HG02938 (cell line): ENCODE data around the gene GNA14.
A peak's percentile ranks its signal among the peaks of the same experiment; 100 is the strongest.
"Not testable (repeated sequence)": the region's sequence is repeated elsewhere in the genome, so short reads cannot be mapped to it uniquely, and the experiment has no call there.

ENCODE experiments used
- ATAC-seq: cut with Tn5 transposase; IDR thresholded peaks from one replicate; pipeline ENCODE4 v1.9.1; 2021; ENCODE audit warnings: mild to moderate bottlenecking, moderate library complexity; ENCODE audit not compliant: unreplicated experiment

Gene GNA14

DNA sequence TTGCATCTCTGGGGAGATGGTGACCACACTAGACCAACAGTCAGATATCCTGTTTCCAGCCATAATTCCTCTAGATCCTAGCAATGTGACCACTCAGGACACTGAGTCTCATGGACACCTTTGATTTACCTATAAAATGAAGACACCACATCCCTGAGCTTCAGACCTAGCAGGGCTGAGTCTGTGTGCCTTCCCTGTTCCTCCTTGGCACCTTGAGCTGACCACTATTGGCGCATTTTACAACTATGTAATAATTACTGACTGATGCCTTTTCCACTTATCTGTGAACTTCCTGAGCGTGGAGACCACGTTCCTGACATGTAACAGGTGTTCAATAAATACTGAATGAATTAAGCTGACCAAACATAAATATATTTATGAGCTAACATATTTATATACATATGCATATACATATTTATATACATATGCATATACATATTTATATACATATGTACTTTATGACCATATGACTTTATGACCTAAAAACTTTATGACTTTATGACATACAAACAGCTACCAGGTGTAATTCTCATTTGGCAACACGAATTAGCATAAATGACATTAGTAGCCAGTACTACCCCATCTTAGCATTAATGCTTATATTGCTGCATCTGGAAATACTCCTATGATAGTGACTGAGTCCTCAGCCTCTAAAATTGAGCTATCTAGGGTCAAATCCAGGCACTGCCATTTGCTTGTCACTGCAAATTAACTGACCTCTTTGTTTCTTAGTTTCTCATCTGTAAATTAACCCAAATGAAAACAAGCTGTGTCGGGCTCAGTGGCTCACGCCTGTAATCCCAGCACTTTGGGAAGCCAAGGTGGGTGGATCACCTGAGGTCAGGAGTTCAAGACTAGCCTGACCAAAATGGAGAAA, 150.6 kb downstream of the GNA14 start:
- ATAC-seq, result no peak

DNA sequence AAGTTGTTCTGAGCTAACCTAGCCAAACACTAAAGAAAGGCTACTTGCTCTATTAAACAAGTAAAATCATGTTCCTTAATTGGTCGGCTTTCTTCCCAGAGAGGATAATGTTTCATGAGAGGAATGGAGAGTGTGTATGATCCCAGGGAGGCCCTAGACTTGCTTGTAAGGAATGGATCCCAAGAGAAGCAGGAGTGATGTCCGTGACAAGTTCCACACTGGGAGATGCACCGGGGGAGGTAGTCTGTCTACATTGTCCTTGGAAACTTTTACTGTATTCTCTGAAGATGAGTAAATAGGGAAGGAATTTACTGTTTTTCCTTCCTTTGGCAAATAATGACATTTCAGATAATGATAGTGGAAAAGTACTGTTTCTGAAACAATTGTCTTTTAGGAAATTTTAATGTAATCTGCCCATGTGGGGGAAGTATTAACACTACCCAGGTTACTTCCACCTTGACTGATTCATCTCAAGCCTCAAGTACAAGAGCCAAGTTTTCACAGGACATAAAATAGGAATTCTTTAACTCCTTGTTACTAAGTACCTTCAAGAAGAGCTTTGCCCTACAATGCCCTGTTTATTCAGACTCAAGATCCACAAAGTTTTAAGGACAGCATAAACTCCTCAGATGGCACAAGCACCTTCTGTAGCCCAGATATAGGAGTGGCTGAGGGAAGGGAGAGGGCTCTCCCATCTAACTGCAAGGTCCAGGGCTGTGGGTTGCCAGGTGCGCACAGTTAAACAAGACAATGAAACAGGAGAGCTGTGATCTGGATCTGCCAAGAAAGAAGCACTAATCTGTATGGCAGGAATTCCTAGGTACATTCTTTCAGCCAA, 152.1 kb downstream of the GNA14 start:
- ATAC-seq, result no peak

DNA sequence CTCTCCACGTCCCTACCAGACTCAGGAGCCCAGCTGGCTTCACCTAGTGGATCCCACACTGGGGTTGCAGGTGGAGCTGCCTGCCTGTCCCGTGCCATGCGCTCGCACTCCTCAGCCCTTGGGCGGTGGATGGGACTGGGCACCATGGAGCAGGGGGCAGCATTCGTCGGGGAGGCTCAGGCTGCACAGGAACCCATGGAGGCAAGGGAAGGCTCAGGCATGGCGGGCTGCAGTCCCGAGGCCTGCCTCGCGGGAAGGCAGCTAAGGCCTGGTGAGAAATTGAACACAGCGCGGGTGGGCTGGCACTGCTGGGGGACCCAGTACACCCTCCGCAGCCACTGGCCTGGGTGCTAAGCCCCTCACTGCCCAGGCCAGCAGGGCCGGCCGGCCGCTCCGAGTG, 157.8 kb downstream of the GNA14 start:
- not testable (repeated sequence) for ATAC-seq

DNA sequence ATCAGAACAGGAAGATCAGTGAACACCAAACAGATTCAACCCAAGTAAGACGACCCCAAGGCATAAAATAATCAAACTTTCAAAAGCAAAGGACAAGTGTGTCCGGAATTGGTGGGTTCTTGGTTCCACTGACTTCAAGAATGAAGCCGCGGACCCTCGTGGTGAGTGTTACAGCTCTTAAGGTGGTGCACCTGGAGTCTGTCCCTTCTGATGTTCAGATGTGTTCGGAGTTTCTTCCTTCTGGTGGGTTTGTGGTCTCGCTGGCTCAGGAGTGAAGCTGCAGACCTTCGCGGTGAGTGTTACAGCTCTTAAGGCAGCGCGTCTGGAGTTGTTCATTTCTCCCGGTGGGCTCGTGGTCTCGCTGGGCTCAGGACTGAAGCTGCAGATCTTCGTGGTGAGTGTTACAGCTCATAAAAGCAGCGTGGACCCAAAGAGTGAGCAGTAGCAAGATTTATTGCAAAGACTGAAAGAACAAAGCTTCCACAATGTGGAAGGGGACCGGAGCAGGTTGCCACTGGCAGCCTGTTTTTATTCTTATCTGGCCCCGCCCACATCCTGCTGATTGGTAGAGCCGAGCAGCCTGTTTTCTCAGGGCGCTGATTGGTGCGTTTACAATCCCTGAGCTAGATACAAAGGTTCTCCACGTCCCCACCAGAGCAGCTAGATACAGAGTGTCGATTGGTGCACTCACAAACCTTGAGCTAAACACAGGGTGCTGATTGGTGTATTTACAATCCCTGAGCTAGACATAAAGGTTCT, 158.5 kb downstream of the GNA14 start:
- not testable (repeated sequence) for ATAC-seq

DNA sequence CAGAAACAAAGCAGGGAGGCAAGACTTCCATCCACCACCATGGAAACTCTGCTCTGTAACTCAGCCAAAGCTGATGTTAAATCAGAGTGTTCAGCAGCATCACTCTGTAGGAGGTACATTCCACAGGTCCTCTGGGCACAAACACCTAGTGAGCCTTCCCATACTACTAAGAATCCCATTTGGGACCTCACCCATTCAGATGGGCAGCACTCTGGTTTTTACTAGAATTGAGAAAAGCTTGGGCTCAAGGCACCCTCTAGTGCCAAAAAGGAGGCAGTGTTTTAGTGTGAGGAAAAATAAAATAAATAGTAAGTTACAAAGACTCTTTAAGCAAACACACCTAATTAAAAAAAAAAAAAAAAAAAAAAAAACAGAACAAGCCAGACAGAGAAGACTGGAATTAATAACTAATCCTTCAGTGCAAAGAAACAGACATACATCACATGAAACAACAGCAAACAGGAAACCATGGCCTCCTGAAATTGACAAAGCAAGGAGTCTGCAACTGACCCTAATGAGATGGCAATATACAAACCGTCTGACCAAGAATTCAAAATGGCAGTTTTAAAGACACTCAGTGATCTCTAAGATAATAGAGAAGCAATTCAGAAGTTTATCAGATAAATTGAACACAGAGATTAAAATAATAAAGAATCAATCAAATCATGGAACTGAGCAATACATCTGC, 159.5 kb downstream of the GNA14 start:
- peak; percentile 59 for ATAC-seq

DNA sequence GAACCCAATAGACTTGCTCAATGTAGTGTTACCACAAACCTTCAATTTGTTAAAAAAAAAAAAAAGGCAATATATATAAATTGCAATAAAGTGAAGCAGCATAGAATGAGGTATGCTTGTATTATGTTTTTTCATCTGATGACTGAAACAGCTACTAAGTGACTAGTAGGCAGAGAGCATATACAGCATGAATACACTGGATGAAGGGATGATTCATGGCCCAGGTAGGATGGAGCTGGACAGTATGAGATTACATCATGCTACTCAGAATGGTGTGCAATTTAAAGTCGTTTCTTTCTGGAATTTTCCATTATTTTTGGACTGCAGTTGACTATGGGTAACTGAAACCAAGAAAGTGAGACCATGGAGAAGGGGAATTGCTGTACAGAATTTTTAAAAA, 161.2 kb downstream of the GNA14 start:
- no peak for ATAC-seq

DNA sequence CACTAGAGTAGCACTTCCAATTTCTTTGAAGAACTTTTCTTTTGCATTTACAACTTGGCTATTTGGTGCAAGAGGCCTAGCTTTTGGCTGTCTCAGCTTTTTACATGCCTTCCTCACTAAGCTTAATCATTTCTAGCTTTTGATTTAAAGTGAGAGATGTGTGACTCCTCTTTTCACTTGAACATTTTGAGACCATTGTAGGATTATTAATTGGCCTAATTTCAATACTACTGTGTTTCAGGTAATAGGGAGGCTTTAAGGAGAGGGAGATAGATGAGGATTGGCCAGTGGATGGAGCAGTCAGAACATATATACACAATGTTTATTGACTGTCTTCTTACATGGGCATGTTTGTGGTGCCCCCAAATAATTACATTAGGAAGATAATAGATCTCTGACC, 161.7 kb downstream of the GNA14 start:
- ATAC-seq, result no peak

DNA sequence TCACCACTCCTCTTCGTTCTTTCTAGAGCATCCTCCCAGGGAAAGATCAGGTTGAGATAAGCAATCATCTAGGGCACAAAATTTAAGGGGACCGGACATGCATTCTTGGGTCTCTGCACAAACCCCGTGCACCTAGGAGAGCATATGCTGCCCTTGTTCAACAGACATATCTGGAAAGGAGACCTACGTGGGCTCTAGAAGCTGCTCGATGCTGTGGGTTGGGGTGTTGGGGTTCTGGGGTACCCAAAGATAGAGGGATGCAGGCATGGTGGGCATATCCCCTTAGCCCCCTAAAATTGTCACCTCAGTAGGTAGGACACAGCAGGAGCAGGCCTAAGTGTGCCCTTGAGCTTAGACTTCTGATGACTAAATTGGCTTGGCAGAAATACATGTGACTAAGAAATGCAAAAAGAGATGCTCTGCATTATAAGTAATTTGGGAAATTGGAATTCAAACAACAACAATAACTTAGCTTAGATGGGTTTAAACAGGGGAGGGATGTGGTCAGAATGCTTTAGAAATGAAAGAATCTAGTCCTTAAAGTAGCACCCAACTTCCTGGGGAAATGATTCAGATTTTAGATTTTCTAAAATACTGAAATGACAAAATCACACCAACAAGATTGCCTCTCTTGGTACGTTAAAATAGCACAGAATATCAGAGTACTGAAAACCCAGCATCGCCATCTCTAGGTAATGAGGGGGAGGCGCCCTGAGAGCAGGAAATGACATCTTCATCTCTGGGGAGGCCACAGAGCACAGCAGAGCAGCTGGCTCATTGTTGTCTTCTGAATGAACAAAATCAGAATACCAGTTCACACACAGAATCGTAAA, 172.3 kb downstream of the GNA14 start:
- peak; percentile 99 for ATAC-seq

DNA sequence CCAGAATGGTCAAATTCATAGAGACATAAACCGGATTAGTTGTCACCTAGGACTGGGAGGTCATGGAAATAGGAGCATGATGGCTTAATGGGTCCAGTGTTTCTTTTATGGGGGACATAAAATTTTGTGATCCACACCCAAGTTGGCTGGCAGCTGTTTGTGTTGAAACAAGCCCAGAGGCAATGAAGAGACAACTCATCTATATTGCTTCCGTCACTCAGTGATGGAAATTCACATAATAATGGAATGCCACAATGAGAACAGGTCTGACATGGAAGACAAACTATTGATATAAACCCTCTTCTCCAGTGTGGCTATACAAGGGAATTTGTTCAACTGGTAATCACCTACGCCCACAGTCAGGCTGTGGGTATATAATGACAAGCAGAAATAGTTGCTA, 173.2 kb downstream of the GNA14 start:
- ATAC-seq, result no peak

DNA sequence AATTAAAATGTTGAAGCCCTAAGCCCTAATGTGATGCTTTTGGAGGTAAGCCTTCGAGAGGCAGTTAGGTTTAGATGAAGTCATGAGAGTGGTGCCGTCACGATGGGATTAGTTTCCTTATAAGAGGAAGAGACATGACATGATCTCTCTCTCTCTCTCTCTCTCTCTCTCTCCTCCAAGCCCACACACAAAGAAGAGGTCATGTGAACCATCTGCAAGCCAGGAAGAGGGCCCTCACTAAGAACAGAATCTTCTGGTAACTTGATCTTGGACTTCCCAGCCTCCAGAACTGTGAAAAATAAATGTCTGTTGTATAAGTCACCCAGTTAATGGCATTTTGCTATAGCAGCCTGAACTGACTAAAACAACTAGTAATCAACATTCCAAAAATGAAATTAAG, 175.5 kb downstream of the GNA14 start:
- no peak for ATAC-seq

DNA sequence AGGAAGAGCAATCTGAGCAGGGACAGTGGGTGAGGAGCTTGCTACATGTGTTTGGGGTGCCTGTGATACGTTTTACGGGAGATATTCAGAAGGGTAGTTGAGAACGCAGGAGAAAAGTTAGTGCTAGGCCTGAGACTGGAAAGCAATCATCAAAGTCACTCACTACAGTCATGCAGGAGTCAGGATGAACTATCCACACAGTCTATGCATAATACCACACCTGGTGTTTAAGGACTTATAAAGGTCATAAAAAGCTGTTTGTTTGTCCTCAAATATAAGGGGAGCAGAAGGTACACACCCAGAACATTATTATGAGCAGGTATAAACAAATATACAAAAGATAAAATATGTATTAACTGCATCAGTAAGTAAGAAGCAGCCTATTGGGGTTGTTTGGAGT, 176.6 kb downstream of the GNA14 start:
- no peak for ATAC-seq

DNA sequence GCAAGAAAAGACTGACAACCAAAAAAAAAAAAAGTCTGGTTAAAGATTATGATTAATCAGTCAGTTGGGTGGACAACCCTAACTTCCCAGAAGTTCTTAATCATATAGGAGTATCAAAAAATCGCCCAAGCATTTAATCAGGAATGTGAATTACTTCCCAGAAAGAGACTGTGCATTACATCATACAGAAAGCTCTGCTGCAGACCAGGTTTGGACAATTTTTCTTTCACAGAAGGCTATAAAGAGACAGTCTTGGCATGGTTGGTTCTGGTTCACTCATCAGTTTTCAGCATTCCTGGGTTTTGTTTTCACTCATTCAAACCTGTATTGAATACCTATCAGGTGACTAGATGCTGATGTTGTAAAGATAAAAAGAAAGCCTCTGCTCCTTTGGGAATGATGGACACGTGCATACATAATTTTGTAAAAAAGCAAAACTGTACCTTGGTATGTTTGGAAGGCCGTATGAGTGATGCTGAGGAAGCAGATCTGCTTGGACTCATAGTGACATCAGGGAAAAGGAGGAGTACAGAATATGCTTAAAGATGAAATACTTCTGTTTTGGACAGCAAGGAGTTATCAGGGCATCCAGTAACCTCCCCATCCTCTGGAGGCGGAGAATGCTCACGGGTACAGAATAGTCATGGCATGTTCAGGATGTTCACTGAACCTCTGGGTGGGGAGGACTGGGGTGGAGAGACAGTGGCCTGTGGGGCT, 178.4 kb downstream of the GNA14 start:
- no peak for ATAC-seq

DNA sequence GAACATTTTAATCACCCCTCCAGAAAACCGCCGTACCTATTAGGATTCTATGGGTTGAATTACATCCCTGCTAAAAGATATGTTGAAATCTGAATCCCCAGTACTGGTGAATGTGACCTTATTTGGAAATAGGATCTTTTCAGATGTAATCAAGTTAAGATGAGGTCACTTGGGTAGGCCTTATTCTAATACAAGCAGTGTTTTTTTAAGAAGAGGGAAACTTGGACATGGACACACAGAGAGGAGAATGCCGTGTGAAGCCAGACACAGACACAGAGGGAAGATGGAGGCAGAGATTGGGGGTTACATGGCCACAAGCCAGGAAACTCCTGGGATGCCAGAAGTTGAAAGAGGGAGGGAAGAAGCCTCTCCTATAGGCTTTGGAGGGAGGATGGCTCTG, 183.5 kb downstream of the GNA14 start:
- ATAC-seq, result no peak

DNA sequence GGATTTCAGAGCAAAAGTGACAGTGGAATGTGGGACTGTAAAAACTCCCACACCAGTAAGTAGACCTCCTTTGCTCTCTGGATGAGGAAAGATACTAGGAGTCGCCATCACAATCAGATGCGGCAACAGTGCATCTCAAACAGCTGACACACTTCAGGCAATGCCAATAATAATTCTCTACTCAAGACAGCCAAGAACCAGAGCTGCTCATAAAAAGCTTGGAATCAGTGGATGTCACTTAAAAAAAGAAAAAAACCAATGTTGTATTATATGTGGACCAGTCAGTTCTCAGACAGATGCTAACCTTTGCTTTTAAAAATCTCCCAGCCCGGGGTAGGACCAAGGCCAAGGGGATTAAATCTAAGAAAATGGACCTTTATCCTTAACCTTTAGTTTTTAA, 185.0 kb downstream of the GNA14 start:
- no peak for ATAC-seq

DNA sequence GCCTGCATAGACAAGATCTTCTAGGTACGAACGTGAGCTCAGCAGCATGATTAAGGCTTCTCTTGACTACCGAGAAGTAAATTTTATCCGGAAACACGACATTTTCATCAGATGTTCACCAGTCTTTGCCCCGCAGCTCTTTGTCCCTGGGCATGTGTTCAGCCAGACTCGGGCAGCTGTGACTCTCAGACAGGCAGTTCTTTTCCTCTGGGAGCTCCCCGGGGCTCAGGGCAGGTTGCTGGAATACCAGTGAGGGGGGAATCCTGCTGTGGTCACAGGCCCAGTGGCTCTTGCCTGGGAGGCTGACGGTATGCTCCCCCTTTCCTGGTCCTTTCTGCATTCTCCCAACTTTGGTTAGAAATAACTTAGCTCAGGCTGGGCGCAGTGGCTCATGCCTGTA, 186.1 kb downstream of the GNA14 start:
- ATAC-seq, result no peak

DNA sequence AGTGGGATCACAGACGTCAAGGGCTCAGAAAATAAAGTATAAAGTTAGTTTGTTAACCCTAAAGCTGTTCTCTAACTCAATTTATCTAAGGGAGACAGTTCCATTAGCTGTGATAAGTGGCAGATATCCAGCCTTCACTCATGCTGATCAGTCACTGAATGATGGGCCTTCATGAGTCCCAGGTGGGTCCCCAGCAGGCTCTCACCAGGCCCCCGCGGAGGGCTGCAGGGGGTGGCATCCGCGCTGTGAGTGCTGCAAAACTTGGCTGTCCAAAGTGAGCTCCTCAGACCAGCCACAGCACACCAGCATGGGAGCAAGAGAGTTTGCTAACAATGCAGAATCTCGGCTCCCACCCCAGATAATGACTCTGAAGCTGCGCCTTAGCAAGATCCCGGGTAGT, 187.2 kb downstream of the GNA14 start:
- no peak for ATAC-seq

DNA sequence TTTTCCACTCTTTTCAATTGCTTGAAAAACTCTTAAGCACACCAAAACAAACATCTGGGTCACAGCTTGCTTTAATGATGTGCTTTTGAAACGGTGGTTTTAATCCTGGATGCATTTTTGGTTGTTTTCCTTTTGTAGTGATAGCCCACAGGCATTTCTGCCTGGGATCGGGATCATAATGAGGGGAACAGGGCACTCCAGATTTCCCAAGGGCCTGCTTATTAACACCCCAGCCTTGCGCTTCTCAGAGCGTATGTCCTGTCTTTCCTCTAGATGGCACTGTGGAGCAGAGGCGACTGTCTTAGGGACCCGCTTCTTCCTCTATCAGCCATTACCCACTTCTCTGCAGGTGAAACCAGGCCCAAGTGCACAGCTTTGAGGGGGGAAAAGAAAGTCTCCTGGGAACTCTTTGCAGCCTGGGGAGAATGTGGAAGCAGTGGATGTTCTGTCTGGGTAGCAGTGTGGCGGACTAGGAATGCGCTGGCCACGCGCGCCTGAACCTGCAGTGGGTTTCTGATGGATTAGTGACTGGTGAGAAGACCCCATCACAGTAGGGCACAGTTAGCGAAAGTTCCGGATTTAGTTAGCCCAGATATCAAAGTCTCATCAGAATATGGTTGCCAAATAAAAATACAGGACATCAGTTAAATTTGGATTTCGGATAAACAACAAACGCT, 190.1 kb downstream of the GNA14 start:
- peak; percentile 80 for ATAC-seq

DNA sequence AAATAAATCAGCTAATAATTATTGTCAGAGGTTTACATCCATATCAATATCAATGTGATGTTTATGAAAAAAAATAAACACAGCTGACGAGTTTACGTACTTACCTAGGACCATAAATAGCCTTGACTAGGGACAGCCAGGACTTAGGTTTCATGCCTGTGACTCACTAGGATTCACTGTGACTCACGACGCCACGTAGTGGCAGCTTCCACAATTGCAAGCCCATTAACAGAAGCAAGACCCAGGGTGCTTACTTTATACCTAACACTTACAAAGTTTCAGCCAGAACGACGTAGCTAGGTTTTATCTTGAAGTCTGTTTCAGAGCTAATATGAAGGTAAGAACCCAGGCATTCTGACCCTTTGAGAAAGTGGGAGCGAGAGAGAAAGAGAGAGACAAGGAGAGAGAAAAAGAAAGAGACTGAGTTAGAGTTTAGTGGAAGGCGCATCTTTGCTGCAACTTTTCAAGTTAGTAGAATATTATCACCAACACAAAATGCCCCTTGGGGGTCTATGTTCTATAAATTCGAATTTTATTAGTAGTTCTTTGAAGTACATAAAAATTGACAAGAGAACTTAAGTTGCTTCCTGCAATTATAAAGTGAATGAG, 191.2 kb downstream of the GNA14 start:
- ATAC-seq, result peak; percentile 69
